NCI-H1105 treated with DMSO at 0.1 percent for 48 hours (cell line): Measurements from ENCODE around the gene SIRPG.

Source experiments
- DNase-seq: peaks from one replicate; lab custom pipeline; 2025; lab: John Stamatoyannopoulos, UW

Gene SIRPG

GRCh38 chr20:1595333-1595732, 62.2 kb downstream of the SIRPG start:
- DNase-seq = no peak

- no peak for DNase-seq
These were observed 68.8 kb downstream of the SIRPG start for GRCh38 chr20:1588533-1589460.

GRCh38 chr20:1587781-1588532, 69.6 kb downstream of the SIRPG start:
- no peak for DNase-seq

GRCh38 chr20:1579488-1579887, 78.1 kb downstream of the SIRPG start:
- no peak for DNase-seq
